Activated naive CD4-positive, alpha-beta T cell treated with anti-CD3 and anti-CD28 coated beads, Interleukin-2, amount 50 U/mL, for 16 hours (primary cell): ENCODE measurements around the gene CPXM1.

Source experiments
- DNase-seq: peaks from one replicate; pipeline ENCODE4 v3.0.0-alpha.2; 2020

CPXM1 gene

DNA sequence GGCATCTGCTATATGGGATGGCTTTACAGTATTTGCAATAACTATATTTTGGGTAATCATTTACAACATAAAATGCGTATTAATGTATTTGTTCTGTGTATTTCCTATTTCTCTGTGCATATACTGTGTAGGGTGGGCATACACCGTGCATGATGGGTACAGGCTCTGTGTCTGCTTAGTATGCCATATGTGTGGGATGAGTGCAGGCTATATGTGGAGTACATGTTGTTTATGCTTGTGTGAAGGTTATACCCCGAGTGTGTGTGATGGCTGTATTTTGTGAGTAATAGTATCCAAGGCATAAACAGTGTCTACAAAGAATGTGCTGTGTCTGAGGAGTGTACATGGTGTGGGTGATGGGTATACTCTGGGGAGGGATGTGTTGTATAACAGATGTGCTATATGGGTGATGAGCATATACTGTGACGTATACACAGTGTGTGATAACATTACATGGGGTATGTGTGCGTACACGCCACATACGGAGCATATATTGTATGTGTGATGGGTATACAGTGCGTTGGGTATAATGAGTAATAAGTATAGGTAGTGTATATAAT is 52.7 kb downstream of the CPXM1 start:
- DNase-seq = no peak

DNA sequence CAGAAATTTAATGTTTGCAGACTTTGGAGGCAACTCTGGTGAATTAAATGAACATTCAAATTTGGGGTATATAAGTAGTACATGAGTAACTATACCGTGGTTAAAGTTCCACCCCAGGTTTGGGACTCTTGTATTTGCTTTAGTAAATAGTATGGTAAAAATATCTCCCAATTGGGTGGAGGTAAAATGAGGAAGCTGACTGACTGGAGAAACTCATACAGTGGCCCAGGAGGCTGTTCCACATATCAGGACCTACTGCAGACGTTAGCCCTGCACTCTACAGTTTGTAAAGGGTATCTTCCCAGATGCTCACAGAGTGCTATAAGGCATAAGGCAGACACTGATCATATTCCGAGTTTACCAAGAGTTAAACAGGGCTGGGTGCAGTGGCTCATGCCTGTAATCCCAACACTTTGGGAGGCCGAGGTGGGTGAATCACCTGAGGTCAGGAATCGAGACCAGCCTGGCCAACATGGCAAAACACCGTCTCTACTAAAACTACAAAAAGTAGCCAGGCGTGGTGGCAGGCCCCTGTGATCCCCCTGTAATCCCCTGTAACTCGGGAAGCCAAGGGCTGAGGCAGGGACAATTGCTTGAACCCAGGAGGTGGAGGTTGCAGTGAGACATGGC is 53.7 kb downstream of the CPXM1 start:
- DNase-seq = no peak

DNA sequence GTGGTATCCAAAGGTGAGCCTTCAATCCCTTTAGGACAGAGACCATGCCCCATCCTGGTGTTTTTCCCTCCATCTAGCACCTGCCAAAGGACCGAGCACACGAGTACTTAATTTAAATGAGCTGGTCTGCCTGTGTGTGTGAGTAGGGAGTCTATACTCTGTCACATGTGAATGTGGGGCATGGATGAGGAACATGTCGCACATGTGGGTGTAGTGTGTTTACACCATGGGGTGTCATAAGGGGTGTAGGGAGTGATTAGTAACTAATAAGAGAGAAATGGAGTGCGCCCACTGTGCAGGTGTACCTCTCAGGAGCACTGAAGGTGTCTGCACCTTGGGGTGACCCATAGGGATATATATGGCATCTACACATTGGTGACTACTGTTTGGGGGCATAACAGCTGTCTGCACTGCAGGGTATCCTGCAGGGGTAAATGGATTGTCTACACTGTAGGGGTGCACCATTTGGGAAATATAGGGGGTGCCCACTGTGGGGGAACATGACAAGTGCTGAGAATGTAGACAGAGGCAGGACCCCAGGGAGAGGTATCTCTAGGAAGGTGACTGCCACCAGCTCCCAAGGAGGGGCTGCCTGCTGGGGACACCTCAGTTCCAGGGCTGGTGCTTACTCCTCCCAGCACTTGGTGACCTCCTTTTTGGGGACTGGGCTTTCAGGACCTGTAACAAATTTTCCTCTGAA is 54.3 kb downstream of the CPXM1 start:
- DNase-seq = no peak

DNA sequence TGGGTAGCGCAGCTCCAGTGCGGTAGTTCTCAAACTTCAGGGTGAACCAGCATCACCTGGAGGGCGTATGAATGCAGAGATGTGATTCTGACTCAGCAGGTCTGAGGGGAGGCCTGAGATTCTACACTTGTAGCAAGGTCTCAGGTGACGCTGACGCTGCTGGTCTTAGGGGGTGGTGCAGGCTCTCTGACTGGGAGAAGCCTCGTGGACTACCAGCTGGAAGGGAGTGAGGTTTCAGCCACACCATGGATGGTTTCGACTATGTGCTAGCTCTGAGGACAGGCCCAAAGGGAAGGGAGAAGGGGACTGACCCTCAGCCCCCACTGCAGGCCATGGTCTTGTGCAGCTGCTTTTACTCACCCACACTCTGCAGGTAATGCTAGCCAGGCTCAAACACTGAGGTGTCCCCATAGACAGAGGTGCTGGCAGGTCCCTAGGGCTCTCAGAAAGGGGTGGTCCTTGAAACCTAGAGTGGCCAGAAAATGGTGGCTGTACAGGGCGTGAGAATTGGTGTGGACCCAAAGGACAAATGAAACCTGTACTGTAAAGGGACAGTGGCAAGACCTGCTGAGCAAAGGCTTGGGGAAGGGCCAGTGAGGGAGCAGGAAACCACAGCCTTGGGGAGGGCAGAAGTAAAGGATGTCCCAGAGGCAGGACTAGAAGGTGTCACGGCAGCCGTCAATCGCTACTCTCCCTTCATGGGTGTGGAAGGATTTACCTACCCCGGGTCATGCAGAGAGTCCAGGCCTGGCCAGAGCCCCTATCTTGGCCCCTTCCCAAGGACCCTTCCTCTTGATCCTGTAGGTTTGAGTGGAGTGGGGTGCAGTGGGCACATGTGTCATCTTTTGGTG is 55.1 kb downstream of the CPXM1 start:
- DNase-seq = no peak
